ENCODE data around the gene WFIKKN1. TPM values are rescaled to one million over a fixed set of nuclear protein-coding genes. Genes with fewer than 3 reads are reported as not detected.
A peak's percentile ranks its signal among the peaks of the same experiment; 100 is the strongest.

WFIKKN1 gene
- total and polyA plus RNA-seq, 2 experiments from 2014 or later = 3.5 to 6.8 TPM

DNA sequence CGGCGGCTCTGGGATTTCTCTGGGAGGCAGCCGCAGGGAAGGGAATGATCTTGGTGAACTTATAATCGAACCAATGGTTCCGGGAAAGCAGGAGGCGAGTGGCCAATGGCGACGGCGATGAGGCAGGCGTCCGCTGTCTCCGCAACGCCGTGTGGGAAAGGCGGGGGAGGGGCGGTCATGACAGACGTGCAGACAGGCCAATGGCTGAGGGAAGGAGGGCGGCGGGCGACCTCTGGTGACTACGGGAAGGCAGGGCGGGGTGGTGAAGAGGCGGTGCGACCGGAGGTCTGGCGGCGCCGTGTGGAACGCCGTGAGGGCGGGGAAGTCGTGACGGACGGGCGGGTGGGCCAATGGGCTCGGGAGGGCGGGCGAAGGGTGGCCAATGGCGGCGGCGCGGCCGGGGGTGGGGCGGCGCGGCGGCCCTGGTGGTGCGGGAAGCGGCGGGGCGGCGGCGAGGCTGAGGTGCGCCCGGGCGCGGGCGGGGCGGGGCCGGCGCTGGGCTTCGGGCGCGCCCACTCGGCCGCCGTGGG lies 41.1 kb upstream of the WFIKKN1 start, which contains the start of gene RAB40C:
RAB40C (plus strand) TSS at position 409 of the 530 bp plus-strand sequence. CDS start 226 bp downstream, outside the sequence.
- peaks cover 27% of the 10 kb centered on the region for H3K79me2 ChIP-seq (replicated peaks; ENCODE audit: insufficient read depth)
- Mint-ChIP-seq H3K36me3 (ENCODE audit: low read depth) (peaks cover 3% of the 10 kb centered on the region; the same call in 1 of the 3 replicates), H3K4me3 (peak within 1 kb of the TSS; percentile 87), H3K27me3 (ENCODE audit: insufficient read depth, low read depth, poor library complexity) (peaks cover 32% of the 10 kb centered on the region), H3K9me3 (no peaks in the 10 kb centered on the region; the same call in 1 of the 3 replicates), H3K27ac (peak within 1 kb of the TSS; percentile 99), H3K4me1 (peaks cover 16% of the 10 kb centered on the region)
- H4K20me1 ChIP-seq (replicated peaks; ENCODE audit: insufficient read depth) = peaks cover 28% of the 10 kb centered on the region
- peak within 1 kb of the TSS; percentile 98 for H3K4me3 ChIP-seq
- peaks cover 30% of the 10 kb centered on the region for H3K27me3 ChIP-seq (ENCODE audit: insufficient read depth)
- H3K27ac ChIP-seq (ENCODE audit: low read depth) = peak within 1 kb of the TSS; percentile 99
- TF ChIP-seq, protein P1, sequence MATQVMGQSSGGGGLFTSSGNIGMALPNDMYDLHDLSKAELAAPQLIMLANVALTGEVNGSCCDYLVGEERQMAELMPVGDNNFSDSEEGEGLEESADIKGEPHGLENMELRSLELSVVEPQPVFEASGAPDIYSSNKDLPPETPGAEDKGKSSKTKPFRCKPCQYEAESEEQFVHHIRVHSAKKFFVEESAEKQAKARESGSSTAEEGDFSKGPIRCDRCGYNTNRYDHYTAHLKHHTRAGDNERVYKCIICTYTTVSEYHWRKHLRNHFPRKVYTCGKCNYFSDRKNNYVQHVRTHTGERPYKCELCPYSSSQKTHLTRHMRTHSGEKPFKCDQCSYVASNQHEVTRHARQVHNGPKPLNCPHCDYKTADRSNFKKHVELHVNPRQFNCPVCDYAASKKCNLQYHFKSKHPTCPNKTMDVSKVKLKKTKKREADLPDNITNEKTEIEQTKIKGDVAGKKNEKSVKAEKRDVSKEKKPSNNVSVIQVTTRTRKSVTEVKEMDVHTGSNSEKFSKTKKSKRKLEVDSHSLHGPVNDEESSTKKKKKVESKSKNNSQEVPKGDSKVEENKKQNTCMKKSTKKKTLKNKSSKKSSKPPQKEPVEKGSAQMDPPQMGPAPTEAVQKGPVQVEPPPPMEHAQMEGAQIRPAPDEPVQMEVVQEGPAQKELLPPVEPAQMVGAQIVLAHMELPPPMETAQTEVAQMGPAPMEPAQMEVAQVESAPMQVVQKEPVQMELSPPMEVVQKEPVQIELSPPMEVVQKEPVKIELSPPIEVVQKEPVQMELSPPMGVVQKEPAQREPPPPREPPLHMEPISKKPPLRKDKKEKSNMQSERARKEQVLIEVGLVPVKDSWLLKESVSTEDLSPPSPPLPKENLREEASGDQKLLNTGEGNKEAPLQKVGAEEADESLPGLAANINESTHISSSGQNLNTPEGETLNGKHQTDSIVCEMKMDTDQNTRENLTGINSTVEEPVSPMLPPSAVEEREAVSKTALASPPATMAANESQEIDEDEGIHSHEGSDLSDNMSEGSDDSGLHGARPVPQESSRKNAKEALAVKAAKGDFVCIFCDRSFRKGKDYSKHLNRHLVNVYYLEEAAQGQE (IDR thresholded peaks at IDR 0.05; ENCODE audit: unreplicated experiment) = no peak
- TF ChIP-seq CTCF (conservative IDR thresholded peaks at IDR 0.05; ENCODE audit: low read depth in 2 of 2) (peak in 1 of 2 experiments; percentile 20; a peak in 1 of 4 replicates), CREB1 (CRISPR knock-in tag; IDR thresholded peaks at IDR 0.05; ENCODE audit: low read depth) (peak; percentile 76), EZH2 (IDR thresholded peaks at IDR 0.05; ENCODE audit: low read depth, unreplicated experiment) (no peak)
- H3F3A ChIP-seq (replicated peaks; ENCODE audit: low read depth) = peaks cover 8% of the 10 kb centered on the region; the same call in 1 of the 2 replicates
- no peaks in the 10 kb centered on the region for H3K9me2 ChIP-seq (ENCODE audit: insufficient read depth)
- H3K4me1 ChIP-seq (ENCODE audit: insufficient read depth) = no peaks in the 10 kb centered on the region
- peak; percentile 85 for ATAC-seq
- H3K36me3 ChIP-seq (ENCODE audit: insufficient read depth) = no peaks in the 10 kb centered on the region
- peak within 1 kb of the TSS; percentile 88 for H3K4me2 ChIP-seq
- DNase-seq (ENCODE audit: low spot score) = peak; percentile 98
- H2AFZ ChIP-seq = peak within 1 kb of the TSS; percentile 91

GRCh38 chr16:590188-590814 lies 40.5 kb upstream of the WFIKKN1 start:
- H2AFZ ChIP-seq = no peak overlapping the region
- H3K27ac ChIP-seq (ENCODE audit: low read depth) = no peak overlapping the region
- no peaks in the 10 kb centered on the region for H3K36me3 ChIP-seq (ENCODE audit: insufficient read depth)
- no peaks in the 10 kb centered on the region; the same call in 1 of the 3 replicates for H3K9me3 Mint-ChIP-seq
- H3K4me1 ChIP-seq (ENCODE audit: insufficient read depth) = no peaks in the 10 kb centered on the region
- no peaks in the 10 kb centered on the region for H3K9me2 ChIP-seq (ENCODE audit: insufficient read depth)
- peaks cover 32% of the 10 kb centered on the region for H3K79me2 ChIP-seq (replicated peaks; ENCODE audit: insufficient read depth)
- peak overlapping the region; percentile 84 for H3K4me3 ChIP-seq
- peaks cover 29% of the 10 kb centered on the region for H3K27me3 ChIP-seq (ENCODE audit: insufficient read depth)
- H3K36me3 Mint-ChIP-seq (ENCODE audit: low read depth) = peaks cover 3% of the 10 kb centered on the region; the same call in 1 of the 3 replicates
- H4K20me1 ChIP-seq (replicated peaks; ENCODE audit: insufficient read depth) = peaks cover 31% of the 10 kb centered on the region
- H3K27ac Mint-ChIP-seq = peak overlapping the region; percentile 5; the same call in 1 of the 2 replicates
- peaks cover 16% of the 10 kb centered on the region for H3K4me1 Mint-ChIP-seq
- no peak for TF ChIP-seq JUNB (IDR thresholded peaks at IDR 0.05; ENCODE audit: unreplicated experiment)
- no peak for TF ChIP-seq ZNF114 (CRISPR knock-in tag; IDR thresholded peaks at IDR 0.05)
- no peak for TF ChIP-seq STAT1 (IDR thresholded peaks at IDR 0.05; ENCODE audit: unreplicated experiment)
- no peak for TF ChIP-seq EZH2phosphoT487 (IDR thresholded peaks at IDR 0.05; ENCODE audit: unreplicated experiment)
- TF ChIP-seq CTCF (conservative IDR thresholded peaks at IDR 0.05; ENCODE audit: low read depth in 2 of 2) = no peak
- H3F3A ChIP-seq (replicated peaks; ENCODE audit: low read depth) = peaks cover 8% of the 10 kb centered on the region; the same call in 1 of the 2 replicates
- peak overlapping the region; percentile 78 for H3K4me3 Mint-ChIP-seq
- DNase-seq (ENCODE audit: low spot score) (no peak), ATAC-seq (no peak)
- H3K4me2 ChIP-seq = peak overlapping the region; percentile 88
- H3K27me3 Mint-ChIP-seq (ENCODE audit: insufficient read depth, low read depth, poor library complexity) = peaks cover 34% of the 10 kb centered on the region

Data from GM23338 (cell line).